ENCODE data around the gene PAX5.

GRCh38 chr9:36940881-36941280 lies 93.2 kb downstream of the PAX5 start:
- TF ChIP-seq POLR2A (IDR thresholded peaks at IDR 0.05; ENCODE audit: low read length), result no peak
- TF ChIP-seq GATA1 (IDR thresholded peaks at IDR 0.05; ENCODE audit: low read depth, low read length), result no peak
